GM21737 (cell line): ENCODE data around the gene LDB1.

Source experiments
- ATAC-seq: cut with Tn5 transposase; IDR thresholded peaks from one replicate; pipeline ENCODE4 v1.9.1; 2021; ENCODE audit warnings: mild to moderate bottlenecking, moderate library complexity; ENCODE audit not compliant: unreplicated experiment

Gene LDB1

GRCh38 chr10:102135956-102136526 lies 15.9 kb upstream of the LDB1 start:
- ATAC-seq, result no peak

- ATAC-seq, result no peak
These were observed 14.2 kb upstream of the LDB1 start for GRCh38 chr10:102134416-102134815.

GRCh38 chr10:102133373-102134195 lies 13.4 kb upstream of the LDB1 start:
- no peak for ATAC-seq

- peak; percentile 95 for ATAC-seq
These were observed 12.6 kb upstream of the LDB1 start, which contains the start of gene PPRC1 for GRCh38 chr10:102132563-102133372. TSS of gene PPRC1 (plus strand) at chr10:102133040. CDS start at chr10:102133069, 29 bp downstream.

GRCh38 chr10:102132193-102132562 lies 12.0 kb upstream of the LDB1 start:
- ATAC-seq, result no peak

- ATAC-seq, result no peak
These were observed 11.4 kb upstream of the LDB1 start for GRCh38 chr10:102131286-102132170.

GRCh38 chr10:102123223-102123622 lies 3.1 kb upstream of the LDB1 start:
- ATAC-seq, result no peak

GRCh38 chr10:102122450-102122849 lies 2.3 kb upstream of the LDB1 start:
- no peak for ATAC-seq

GRCh38 chr10:102121739-102122372 lies 1.7 kb upstream of the LDB1 start:
- no peak for ATAC-seq

GRCh38 chr10:102120991-102121738 lies 997 bp upstream of the LDB1 start:
- no peak for ATAC-seq

GRCh38 chr10:102119417-102120141 lies 589 bp downstream of the LDB1 start:
- no peak for ATAC-seq

GRCh38 chr10:102118867-102119266 lies 1.3 kb downstream of the LDB1 start:
- no peak for ATAC-seq

GRCh38 chr10:102117391-102118159 lies 2.6 kb downstream of the LDB1 start:
- ATAC-seq, result no peak

GRCh38 chr10:102116656-102117055 lies 3.5 kb downstream of the LDB1 start:
- ATAC-seq, result no peak

GRCh38 chr10:102115775-102116174 lies 4.4 kb downstream of the LDB1 start:
- ATAC-seq, result no peak

- peak; percentile 62 for ATAC-seq
These were observed 5.1 kb downstream of the LDB1 start for GRCh38 chr10:102114861-102115618.
